GM04503 (cell line): ENCODE measurements around the gene PHC2.

ENCODE experiments used
- DNase-seq: peaks from one replicate; pipeline ENCODE4 v3.0.0-alpha.2; 2012; ENCODE audit warnings: low read depth

PHC2 gene

GRCh38 chr1:33289858-33290154 lies 141.1 kb downstream of the PHC2 start:
- no peak for DNase-seq

GRCh38 chr1:33288976-33289857 lies 141.7 kb downstream of the PHC2 start:
- no peak for DNase-seq

GRCh38 chr1:33287317-33287716 lies 143.6 kb downstream of the PHC2 start:
- DNase-seq, result no peak

- DNase-seq, result no peak
These were observed 144.3 kb downstream of the PHC2 start for GRCh38 chr1:33286451-33287185.

GRCh38 chr1:33284049-33284448 lies 146.8 kb downstream of the PHC2 start:
- no peak for DNase-seq

- DNase-seq, result no peak
These were observed 148.1 kb downstream of the PHC2 start for GRCh38 chr1:33282791-33283190.

- DNase-seq, result no peak
These were observed 149.2 kb downstream of the PHC2 start for GRCh38 chr1:33281554-33282303.

- no peak for DNase-seq
These were observed 150.7 kb downstream of the PHC2 start for GRCh38 chr1:33280091-33280661.

GRCh38 chr1:33277488-33278084 lies 153.3 kb downstream of the PHC2 start:
- no peak for DNase-seq

- no peak for DNase-seq
These were observed 154.2 kb downstream of the PHC2 start for GRCh38 chr1:33276573-33277298.

- DNase-seq, result no peak
These were observed 155.0 kb downstream of the PHC2 start for GRCh38 chr1:33275706-33276572.

- no peak for DNase-seq
These were observed 155.7 kb downstream of the PHC2 start for GRCh38 chr1:33275195-33275594.

GRCh38 chr1:33274446-33274845 lies 156.4 kb downstream of the PHC2 start:
- DNase-seq, result no peak

GRCh38 chr1:33273961-33274371 lies 156.9 kb downstream of the PHC2 start:
- DNase-seq, result no peak
